Stimulated activated CD4-positive, alpha-beta T cell treated with anti-CD3 and anti-CD28 coated beads, Interleukin-4, amount 100 ng/mL, for 1 hour (primary cell): ENCODE measurements around the gene MARCHF6.
A peak's percentile ranks its signal among the peaks of the same experiment; 100 is the strongest.
"Not testable (repeated sequence)": the region's sequence is repeated elsewhere in the genome, so short reads cannot be mapped to it uniquely, and the experiment has no call there.

Source experiments
- DNase-seq: peaks from one replicate; pipeline ENCODE4 v3.0.0-alpha.2; 2020

The MARCHF6 gene, protein sequence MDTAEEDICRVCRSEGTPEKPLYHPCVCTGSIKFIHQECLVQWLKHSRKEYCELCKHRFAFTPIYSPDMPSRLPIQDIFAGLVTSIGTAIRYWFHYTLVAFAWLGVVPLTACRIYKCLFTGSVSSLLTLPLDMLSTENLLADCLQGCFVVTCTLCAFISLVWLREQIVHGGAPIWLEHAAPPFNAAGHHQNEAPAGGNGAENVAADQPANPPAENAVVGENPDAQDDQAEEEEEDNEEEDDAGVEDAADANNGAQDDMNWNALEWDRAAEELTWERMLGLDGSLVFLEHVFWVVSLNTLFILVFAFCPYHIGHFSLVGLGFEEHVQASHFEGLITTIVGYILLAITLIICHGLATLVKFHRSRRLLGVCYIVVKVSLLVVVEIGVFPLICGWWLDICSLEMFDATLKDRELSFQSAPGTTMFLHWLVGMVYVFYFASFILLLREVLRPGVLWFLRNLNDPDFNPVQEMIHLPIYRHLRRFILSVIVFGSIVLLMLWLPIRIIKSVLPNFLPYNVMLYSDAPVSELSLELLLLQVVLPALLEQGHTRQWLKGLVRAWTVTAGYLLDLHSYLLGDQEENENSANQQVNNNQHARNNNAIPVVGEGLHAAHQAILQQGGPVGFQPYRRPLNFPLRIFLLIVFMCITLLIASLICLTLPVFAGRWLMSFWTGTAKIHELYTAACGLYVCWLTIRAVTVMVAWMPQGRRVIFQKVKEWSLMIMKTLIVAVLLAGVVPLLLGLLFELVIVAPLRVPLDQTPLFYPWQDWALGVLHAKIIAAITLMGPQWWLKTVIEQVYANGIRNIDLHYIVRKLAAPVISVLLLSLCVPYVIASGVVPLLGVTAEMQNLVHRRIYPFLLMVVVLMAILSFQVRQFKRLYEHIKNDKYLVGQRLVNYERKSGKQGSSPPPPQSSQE

GRCh38 chr5:10353241-10354047 is at the start of gene MARCHF6:
TSS of gene MARCHF6 (plus strand) at chr5:10353695. CDS start at chr5:10353899, 204 bp downstream.
- peak; percentile 96 for DNase-seq

GRCh38 chr5:10303699-10304170 is 49.8 kb upstream of the MARCHF6 start:
- DNase-seq, result no peak

DNA sequence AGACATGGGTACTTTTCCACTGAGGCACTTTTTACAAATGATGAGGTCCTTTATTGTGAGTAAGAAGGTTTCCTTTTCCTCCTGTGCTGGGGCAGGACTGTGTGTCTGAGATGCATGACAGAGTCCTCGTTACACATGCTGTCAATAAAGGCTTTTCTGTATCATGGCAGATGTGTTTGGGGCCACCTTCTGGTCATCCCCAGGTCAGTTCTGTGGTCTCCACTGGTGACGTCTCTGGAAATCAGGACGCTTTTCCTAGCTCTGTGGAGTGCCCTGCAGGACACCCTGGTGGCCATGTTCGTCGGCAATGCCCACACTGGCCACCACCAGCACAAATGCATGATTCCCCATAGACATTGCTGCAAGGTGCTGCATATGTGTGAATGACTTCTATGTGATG is 48.6 kb upstream of the MARCHF6 start:
- no peak for DNase-seq

- no peak for DNase-seq
Observed at GRCh38 chr5:10306114-10306513, 47.4 kb upstream of the MARCHF6 start.

DNA sequence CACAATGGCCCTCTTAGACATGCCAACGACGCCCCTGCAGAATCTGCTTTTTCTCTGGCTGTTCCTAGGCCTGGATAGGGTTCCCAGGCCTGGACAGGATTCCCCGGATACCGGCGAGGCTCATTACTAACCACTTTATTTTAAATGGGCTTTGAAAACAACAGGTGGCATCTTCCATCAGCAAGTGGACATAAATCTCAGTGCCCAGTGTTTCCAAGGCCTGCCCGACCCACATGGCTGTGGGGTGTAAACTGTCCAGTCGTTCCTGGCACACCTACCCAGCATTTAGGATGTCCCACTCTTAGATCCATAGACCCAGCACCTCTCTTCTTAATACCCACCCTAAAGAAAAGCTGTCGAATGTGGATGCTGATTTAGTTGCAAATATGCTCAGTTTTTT is 46.7 kb upstream of the MARCHF6 start:
- no peak for DNase-seq

- DNase-seq, result peak; percentile 33
Observed at GRCh38 chr5:10307206-10308148, 46.0 kb upstream of the MARCHF6 start, which contains the start of gene CMBL. TSS of gene CMBL (minus strand) at chr5:10307902. CDS start at chr5:10290762, 17,140 bp downstream.

- no peak for DNase-seq
Observed at GRCh38 chr5:10308844-10309243, 44.7 kb upstream of the MARCHF6 start.

- DNase-seq, result no peak
Observed at GRCh38 chr5:10310066-10310779, 43.3 kb upstream of the MARCHF6 start.

GRCh38 chr5:10310835-10311570 is 42.5 kb upstream of the MARCHF6 start:
- DNase-seq, result not testable (repeated sequence)

DNA sequence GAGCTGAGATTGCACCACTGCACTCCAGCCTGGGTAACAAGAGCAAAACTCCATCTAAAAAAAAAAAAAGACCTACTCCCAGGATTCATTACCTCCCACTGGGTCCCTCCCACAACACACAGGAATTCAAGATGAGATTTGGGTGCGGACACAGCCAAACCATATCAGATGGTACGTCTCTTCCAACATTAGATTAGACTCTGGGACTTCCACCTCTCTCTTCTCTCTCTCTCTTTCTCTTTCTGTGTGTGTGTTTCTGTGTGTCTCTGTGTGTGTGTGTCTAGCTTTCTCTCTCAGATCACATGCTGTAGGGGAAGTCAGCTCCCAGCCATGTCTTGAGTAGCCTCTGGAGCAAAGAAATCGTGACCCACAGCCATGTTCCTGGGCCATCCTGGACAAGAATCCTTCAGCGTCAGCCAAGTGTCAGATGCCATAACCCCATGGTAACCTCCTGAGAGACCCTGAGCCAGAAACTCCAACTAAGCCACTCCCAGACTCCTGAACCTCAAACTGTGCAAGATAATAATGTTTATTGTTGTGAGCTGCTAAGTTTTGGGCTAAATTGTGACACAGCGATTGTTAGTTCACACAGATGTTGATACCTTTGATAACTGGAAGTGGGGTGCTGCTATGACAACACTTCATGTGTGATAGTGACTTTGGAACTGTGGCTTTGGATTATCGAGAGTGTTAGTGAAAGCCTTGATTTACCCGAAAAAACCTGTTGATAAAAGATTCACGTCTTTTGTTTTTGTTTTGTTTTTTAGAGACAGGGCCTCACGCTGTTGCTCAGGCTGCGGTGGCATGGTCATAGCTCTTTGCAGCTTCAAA is 41.7 kb upstream of the MARCHF6 start:
- no peak for DNase-seq

DNA sequence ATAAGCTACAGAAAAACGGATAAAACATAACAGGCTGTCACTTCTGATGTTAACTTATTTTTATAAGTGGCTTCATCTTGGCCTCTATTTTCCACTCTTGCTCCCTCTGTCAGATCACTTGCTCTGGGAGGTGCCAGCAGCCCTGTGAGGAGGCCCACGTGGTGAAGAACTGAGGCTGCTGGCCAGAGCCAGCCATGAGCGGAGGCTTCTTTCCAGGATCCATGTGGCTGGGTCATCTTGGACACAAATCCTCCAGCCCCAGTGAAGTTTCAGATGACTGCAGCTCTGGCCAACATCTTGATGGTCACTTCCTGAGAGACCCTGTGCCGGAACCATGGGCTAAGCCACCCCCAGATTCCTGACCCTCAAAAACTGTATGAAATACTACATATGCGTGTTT is 38.3 kb upstream of the MARCHF6 start:
- no peak for DNase-seq

- DNase-seq, result no peak
Observed at GRCh38 chr5:10315824-10316509, 37.5 kb upstream of the MARCHF6 start.

- DNase-seq, result no peak
Observed at GRCh38 chr5:10317825-10318682, 35.4 kb upstream of the MARCHF6 start.

GRCh38 chr5:10319202-10319851 is 34.2 kb upstream of the MARCHF6 start:
- DNase-seq, result no peak

- no peak for DNase-seq
Observed at GRCh38 chr5:10320793-10321192, 32.7 kb upstream of the MARCHF6 start.

DNA sequence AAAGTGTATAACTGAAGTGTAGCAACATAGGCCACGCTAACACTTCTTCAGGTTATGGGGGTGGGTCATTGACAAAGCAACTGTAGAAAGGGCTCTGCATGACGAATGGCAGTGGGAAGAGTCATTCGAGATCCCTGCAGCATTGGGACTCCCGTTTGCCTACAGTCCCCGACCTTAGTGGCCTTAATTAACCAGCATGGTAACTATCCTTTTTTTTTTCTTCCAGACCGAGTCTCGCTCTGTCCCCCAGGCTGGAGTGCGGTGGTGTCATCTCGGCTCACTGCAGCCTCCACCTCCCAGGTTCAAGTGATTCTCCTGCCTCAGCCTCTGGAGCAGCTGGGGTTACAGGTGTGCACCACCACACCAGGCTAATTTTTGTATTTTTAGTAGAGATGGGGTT is 31.6 kb upstream of the MARCHF6 start:
- no peak for DNase-seq
